ENCODE results near the gene ADTRP. TPM values are rescaled to one million over a fixed set of nuclear protein-coding genes. Genes with fewer than 3 reads are reported as not detected.

Gene ADTRP
- total RNA-seq, 2 donors from 2014 or later = 56.6 to 79.9 TPM

DNA sequence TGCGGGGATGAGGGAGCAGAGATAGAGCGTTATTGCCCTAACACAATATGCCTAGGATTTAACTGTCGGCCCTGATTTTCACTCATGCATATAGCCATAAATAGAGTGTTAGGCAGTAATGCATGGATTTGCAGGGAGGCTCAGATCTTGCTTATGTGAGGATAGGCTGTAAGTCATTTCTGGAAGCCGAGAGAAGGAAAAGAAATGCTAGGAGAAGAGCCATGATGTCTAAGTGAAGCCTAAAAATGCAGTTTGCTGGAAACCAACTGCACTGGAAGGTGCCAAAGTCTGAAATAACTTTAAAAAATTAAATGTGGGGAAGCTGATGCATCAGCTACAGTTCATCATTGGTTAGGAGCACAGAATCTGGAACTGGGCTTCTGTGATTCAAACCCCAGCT lies 54.3 kb downstream of the ADTRP start:
- Histone ChIP-seq H3K36me3 (no peaks in the 10 kb centered on the region), H3K27me3 (no peaks in the 10 kb centered on the region), H3K9me3 (no peaks in the 10 kb centered on the region), H3K27ac (no peak overlapping the region), H3K4me1 (no peaks in the 10 kb centered on the region), H3K9ac (ENCODE audit: low read depth in 2 of 2, low read length in 2 of 2) (no peak overlapping the region), H3K4me3 (no peak overlapping the region)
- no peak for TF ChIP-seq CTCF (IDR thresholded peaks at IDR 0.05)
- DNase-seq = no peak
- intact Hi-C loops (cut with DNase I) = no loop called here

DNA sequence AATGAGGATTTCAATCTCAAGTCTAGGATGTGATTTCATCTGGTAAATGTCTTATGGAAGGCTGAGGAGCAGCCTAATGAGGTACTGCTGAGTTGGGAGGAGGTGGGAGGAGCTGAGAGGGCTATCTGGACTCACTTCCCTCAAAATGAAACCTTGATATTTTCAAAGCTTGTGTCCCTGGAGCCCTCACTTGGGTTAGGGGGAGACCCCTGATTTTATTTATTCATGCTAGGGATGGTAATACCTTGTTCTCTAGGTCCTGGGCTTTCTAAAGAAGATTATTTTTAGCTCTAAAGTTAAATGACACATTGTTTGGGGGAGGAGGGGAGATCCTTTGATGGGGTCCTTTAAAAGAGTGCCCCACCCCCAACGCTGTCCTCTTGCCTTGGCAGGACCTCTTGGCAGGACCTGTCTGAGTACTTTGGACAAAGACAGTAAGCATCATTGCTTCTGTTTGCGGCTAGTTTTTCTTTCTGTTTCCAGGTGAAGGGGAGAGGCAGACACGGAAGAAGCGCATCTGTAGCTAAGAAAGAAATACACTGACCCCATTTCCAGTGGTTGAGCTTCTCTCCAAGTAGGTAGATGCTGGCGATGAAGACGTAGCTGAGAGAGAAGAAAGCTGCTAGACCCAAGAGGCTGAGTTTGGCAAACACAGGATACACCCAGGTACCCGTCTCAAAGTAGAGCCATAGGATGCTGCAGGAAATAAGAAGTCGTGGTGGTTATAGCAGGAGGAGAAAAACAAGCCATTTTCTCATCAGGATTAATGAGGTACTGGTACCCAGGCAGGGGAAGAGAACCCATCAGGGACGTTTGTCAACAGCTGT lies 55.6 kb downstream of the ADTRP start:
- intact Hi-C loops (cut with DNase I) = no loop called here
- Histone ChIP-seq H3K27ac (no peak overlapping the region), H3K4me1 (no peaks in the 10 kb centered on the region), H3K27me3 (no peaks in the 10 kb centered on the region), H3K9ac (ENCODE audit: low read depth in 2 of 2, low read length in 2 of 2) (no peak overlapping the region), H3K9me3 (no peaks in the 10 kb centered on the region), H3K36me3 (no peaks in the 10 kb centered on the region), H3K4me3 (no peak overlapping the region)
- no peak for TF ChIP-seq CTCF (IDR thresholded peaks at IDR 0.05)
- DNase-seq = no peak

- TF ChIP-seq CTCF (IDR thresholded peaks at IDR 0.05) = no peak
- no peaks in the 10 kb centered on the region for H3K27me3 ChIP-seq
- H3K27ac ChIP-seq = no peak overlapping the region
- no peak overlapping the region for H3K4me3 ChIP-seq
- no peak overlapping the region for H3K9ac ChIP-seq (ENCODE audit: low read depth in 2 of 2, low read length in 2 of 2)
- no peaks in the 10 kb centered on the region for H3K36me3 ChIP-seq
- intact Hi-C loops (cut with DNase I) = no loop called here
- H3K9me3 ChIP-seq = no peaks in the 10 kb centered on the region
- DNase-seq = no peak
- no peaks in the 10 kb centered on the region for H3K4me1 ChIP-seq
Observed at GRCh38 chr6:11722220-11722619, 56.4 kb downstream of the ADTRP start.

DNA sequence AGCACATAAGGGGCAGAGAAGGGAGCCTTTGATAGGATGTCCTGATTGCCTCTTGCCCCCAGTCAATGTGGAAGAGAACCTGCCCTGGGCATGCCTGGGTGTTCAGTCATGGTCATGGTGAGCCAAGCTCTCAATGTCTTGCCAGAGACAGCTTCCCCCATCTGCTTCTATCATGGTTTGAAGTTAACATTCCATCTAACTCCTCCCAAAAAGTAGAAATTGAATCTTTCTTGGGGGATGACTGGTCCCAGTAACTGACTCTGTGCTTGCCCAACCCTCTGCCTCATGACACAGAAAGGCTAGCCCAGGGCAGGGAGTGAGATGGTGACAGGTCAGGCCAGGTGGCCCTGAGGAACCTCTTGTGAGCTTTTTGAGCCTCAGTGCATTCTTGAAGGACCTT lies 60.1 kb downstream of the ADTRP start:
- H3K4me1 ChIP-seq = no peaks in the 10 kb centered on the region
- intact Hi-C loops (cut with DNase I) = no loop called here

GRCh38 chr6:11718031-11718430 lies 60.6 kb downstream of the ADTRP start:
- intact Hi-C loops (cut with DNase I) = no loop called here
- Histone ChIP-seq H3K9me3 (no peaks in the 10 kb centered on the region), H3K27ac (no peak overlapping the region), H3K36me3 (no peaks in the 10 kb centered on the region), H3K4me1 (no peaks in the 10 kb centered on the region), H3K27me3 (no peaks in the 10 kb centered on the region), H3K4me3 (no peak overlapping the region), H3K9ac (ENCODE audit: low read depth in 2 of 2, low read length in 2 of 2) (no peak overlapping the region)
- DNase-seq = no peak
- no peak for TF ChIP-seq CTCF (IDR thresholded peaks at IDR 0.05)

More for the DNA sequence above, 60.1 kb downstream of the ADTRP start:
- no peaks in the 10 kb centered on the region for H3K36me3 ChIP-seq
- no peak for TF ChIP-seq CTCF (IDR thresholded peaks at IDR 0.05)
- H3K9ac ChIP-seq (ENCODE audit: low read depth in 2 of 2, low read length in 2 of 2) = no peak overlapping the region
- H3K9me3 ChIP-seq = no peaks in the 10 kb centered on the region
- no peak overlapping the region for H3K4me3 ChIP-seq
- DNase-seq = no peak
- no peaks in the 10 kb centered on the region for H3K27me3 ChIP-seq
- no peak overlapping the region for H3K27ac ChIP-seq
